ENCODE data around the gene LTBR.
A peak's percentile ranks its signal among the peaks of the same experiment; 100 is the strongest.

The LTBR gene

DNA sequence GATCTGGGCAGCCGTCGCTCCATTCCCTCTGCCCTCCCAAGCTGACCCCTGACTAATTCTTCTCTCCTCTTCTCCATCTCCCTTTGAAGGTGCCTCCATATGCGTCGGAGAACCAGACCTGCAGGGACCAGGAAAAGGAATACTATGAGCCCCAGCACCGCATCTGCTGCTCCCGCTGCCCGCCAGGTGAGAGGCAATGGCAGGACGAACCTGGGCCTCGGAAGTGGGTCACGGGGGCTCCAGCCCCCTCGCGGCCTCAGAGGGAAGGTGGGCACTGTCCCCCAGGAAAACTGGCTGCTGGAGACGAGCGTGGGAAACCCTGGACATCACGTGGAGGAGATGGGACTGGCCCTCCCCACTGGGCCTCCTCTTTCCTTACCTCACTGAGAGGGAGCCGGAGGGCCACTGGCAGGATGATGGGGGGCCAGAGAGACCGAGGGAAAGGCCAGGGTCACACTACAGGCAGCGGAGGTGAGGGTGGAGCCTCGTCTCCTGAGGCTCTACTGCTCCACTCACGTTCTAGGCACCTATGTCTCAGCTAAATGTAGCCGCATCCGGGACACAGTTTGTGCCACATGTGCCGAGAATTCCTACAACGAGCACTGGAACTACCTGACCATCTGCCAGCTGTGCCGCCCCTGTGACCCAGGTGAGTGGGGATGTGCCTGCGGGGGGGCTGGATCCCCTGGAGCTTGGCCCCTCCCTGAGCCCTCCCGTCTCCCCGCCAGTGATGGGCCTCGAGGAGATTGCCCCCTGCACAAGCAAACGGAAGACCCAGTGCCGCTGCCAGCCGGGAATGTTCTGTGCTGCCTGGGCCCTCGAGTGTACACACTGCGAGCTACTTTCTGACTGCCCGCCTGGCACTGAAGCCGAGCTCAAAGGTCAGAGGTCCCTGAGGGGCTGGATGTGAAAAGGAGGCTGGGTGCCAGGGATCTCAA is 806 bp downstream of the LTBR start:
- peak; percentile 44 for DNase-seq (ENCODE audit: low spot score)

DNA sequence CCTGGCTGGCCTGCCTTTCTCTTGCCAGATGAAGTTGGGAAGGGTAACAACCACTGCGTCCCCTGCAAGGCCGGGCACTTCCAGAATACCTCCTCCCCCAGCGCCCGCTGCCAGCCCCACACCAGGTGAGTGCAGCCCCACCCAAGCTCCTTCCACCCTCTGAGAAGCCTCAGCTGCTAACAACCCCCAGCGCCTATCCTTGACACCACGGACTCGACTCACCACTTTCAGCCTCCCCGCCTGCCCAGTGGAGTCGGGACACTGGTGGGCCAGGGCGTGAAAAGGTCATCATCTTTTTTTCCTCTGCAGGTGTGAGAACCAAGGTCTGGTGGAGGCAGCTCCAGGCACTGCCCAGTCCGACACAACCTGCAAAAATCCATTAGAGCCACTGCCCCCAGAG is 2.1 kb downstream of the LTBR start:
- DNase-seq (ENCODE audit: low spot score), result no peak

- no peak for DNase-seq (ENCODE audit: low spot score)
Observed at GRCh38 chr12:6386491-6386890, 2.5 kb downstream of the LTBR start.

DNA sequence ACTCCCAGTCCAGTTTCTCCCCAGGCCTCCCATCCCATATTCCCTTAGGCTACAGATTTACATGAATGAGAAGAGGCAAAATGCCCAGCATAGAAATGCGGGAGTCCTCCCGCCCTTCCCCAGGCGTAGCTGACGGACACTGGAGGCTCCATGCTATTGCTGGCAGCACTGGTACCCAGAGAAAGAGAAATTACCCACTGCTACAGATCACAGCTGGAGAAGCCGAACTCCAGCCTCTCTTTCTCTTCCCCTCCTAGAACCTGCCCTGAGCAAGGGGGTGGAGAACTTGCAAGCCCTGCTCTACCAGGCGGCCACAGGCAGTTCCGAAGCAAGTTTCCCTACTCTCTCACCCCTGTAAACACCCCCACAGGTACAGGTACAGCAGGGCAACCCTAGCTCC is 3.6 kb downstream of the LTBR start:
- DNase-seq (ENCODE audit: low spot score), result no peak

- DNase-seq (ENCODE audit: low spot score), result no peak
Observed at GRCh38 chr12:6390084-6390799, 6.3 kb downstream of the LTBR start.

GRCh38 chr12:6391013-6391412 is 7.1 kb downstream of the LTBR start:
- no peak for DNase-seq (ENCODE audit: low spot score)

- no peak for DNase-seq (ENCODE audit: low spot score)
Observed at GRCh38 chr12:6392504-6392903, 8.5 kb downstream of the LTBR start.

- no peak for DNase-seq (ENCODE audit: low spot score)
Observed at GRCh38 chr12:6393109-6393508, 9.1 kb downstream of the LTBR start.

GRCh38 chr12:6394398-6394797 is 10.4 kb downstream of the LTBR start:
- no peak for DNase-seq (ENCODE audit: low spot score)

DNA sequence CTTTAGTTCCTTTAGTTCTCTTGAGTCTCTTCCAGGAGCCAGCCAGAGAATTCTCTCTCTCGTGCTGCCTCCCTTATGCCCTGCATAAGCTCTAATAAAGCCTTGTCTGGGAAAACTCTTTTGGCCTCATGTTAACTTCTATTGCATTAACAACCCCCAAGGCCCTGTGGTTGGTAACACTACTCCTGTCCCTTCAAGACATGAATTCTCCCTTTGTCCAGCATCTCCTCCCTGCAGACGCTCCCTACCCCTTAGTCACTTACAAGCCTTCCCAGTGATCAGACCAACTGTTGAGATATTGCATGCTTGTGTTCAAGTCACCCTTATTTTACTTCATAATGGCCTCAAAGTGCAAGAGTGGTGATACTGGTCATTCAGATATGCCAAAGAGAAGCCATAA is 12.1 kb downstream of the LTBR start:
- DNase-seq (ENCODE audit: low spot score), result no peak

DNA sequence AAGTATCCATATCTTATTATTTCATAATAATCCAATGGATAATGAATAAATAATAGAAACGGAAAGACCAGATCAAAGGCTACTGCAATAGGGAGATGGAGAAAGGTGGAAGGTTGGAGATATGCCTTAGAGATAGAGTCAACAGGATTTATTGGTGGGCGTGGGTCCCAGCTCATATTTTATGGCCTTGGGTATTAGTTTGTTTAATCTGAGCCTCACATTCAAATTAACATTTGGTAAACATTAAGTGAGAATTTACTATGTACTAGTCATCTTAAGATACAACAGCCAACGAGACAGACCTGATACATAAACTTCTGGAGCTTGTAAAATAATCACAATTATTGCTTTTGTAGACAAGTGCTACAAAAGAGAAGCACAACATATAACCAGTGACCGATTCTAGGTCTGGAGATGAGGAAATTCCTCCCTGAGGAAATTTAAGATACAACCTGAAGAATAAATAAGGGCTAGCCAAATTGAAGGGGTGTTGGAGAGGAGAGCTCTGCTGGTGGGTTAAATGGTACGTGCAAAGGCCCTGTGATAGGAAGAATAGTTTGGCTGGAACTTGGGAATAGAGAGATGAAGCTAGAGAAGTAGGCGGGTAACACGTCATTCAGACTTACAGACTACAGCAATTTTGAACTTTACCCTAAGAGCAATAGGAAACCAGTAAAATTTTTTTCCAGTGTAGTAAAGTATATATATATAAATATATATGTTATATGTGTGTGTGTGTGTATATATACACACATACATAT is 16.1 kb downstream of the LTBR start:
- DNase-seq (ENCODE audit: low spot score), result no peak

DNA sequence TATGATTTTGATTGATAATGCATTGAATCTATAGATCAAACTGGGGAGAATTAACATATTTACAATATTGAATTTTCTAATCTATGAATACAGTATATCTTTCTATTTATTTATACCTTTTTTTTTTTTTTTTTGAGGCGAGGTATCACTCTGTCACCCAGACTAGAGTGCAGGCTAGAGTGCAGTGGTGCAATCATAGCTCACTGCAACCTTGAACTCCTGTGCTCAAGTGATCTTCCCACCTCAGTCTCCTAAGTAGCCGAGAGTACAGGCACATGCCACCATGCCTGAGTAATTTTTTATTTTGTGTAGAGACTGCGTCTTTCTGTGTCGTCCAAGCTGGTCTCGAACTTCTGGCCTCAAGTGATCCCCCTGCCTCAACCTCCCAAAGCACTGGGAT is 20.4 kb downstream of the LTBR start:
- no peak for DNase-seq (ENCODE audit: low spot score)

DNA sequence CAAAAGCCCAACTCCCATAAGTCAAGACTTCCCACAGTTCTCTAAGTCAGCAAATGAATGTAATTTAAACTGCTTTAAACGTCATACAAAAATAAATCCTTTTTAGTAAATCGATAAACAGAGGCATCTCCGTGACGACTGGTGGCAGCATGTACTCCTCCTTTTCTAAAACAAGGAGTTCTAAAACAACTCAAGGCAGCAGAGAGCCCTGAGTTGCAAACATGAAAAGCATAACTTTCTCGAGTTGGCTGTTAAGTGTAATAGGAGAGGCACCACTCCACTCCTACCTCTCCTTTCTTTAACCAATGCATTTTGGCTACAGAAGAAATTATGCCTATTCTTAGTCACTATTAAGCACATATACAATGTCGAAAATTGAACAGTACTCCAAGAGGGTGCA is 22.0 kb downstream of the LTBR start:
- no peak for DNase-seq (ENCODE audit: low spot score)

DNA sequence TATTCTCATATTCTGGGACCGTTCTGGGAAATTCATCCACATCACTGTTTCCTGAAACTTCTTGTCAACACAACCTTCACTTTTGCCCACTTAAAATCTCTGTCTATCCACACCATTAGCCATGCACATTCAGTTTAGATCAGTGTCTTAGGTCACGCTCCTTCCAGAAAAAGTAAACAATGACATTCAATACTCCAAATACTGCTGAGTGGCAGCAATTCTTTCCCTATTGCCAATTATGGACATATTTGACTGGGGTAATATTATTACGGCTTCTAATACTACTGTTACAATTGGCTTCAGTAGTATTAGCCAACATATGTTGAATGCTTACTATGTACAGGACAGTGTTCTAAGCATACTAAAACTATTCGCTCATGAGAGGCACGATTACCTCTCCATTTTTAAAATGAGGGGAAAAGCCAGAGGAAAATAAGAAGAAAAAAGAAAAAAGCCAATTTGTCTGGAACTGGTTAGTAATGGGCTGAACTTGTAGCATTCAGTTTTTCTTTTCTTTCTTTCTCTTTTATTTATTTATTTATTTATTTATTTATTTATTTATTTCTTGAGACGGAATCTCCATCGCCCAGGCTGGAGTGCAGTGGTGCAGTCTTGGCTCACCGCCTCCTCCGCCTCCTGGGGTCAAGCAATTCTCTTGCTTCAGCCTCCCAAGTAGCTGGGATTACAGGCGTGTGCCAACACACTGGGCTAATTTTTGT is 23.4 kb downstream of the LTBR start:
- DNase-seq (ENCODE audit: low spot score), result no peak

- DNase-seq (ENCODE audit: low spot score), result no peak
Observed at GRCh38 chr12:6416596-6416995, 32.6 kb downstream of the LTBR start.

- no peak for DNase-seq (ENCODE audit: low spot score)
Observed at GRCh38 chr12:6418796-6419195, 34.8 kb downstream of the LTBR start.

- no peak for DNase-seq (ENCODE audit: low spot score)
Observed at GRCh38 chr12:6420364-6420763, 36.4 kb downstream of the LTBR start.

DNA sequence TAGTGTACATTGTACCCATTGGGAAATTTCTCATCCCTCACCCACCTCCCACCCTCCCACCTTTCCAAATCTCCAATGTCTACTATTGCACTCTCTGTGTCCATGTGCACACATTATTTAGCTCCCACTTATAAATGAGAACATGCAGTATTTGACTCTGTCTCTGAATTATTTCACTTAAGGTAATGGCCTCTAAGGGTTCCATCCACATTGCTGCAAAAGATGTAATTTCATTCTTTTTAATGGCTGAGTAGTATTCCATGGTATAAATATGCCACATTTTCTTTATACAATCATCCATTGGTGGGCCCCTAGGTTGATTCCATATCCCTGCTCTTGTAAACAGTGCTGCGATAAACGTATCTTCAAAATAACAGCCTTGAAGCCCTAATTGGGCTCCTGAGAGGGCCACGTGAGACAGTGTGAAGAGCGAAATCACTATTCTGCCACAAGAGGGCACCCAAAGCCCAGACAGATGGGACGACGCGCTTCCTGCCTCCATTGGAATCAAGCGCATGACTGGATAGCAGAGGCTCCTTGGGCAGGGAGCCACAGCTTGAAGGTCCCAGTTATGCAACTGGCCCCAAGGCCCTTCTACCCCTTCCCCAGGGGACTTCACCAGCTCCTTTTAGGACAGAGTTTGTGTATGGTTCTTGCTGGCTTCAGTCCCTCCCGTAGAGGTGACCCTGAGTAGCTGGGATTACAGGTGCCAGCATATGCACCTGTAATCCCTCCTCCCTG is 39.5 kb downstream of the LTBR start:
- peak; percentile 92 for DNase-seq (ENCODE audit: low spot score)

DNA sequence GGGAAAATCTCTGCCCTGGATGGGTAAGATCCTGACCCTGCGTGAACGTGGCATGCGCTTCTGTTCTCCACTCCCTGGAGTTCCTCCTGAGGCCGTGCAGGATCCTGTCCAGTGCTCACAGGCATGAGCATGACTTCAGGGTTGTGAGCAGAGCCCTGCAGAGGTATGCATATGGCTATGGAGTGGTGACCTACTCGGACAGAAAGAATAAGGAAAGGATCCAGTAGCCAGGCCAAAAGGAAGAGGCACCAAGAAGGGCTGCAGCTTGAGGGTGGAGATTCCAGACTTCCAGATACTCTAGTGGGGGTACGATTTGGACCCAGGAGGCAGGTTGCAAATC is 40.0 kb downstream of the LTBR start:
- DNase-seq (ENCODE audit: low spot score), result no peak

GRCh38 chr12:6424866-6425265 is 40.9 kb downstream of the LTBR start:
- no peak for DNase-seq (ENCODE audit: low spot score)

Data from RKO (cell line).